Dendritic cell treated with granulocyte-macrophage colony-stimulating factor and Interleukin-4, amounts not matched to agents 40 ng/mL and 50 ng/mL, for 4 days (primary cell): ENCODE results near the gene CCR5.
"Not testable (repeated sequence)": the region's sequence is repeated elsewhere in the genome, so short reads cannot be mapped to it uniquely, and the experiment has no call there.

Source experiments
- H3K27ac Mint-ChIP-seq: one replicate; pipeline ENCODE4 v1.8.0; 2022; ENCODE audit warnings: mild to moderate bottlenecking, mixed read lengths
- H3K27me3 Mint-ChIP-seq: one replicate; pipeline ENCODE4 v1.8.0; 2022; ENCODE audit warnings: mild to moderate bottlenecking, mixed read lengths
- H3K36me3 Mint-ChIP-seq: one replicate; pipeline ENCODE4 v1.8.0; 2022; ENCODE audit warnings: low read depth, mixed read lengths
- H3K4me1 Mint-ChIP-seq: one replicate; pipeline ENCODE4 v1.8.0; 2022; ENCODE audit warnings: low read depth, mixed read lengths
- H3K4me3 Mint-ChIP-seq: one replicate; pipeline ENCODE4 v1.8.0; 2022; ENCODE audit warnings: mild to moderate bottlenecking, moderate library complexity, mixed read lengths
- H3K9me3 Mint-ChIP-seq: one replicate; pipeline ENCODE4 v1.8.0; 2022; ENCODE audit warnings: mixed read lengths
- intact Hi-C: fragments of 100-400 bp; cut with micrococcal nuclease; formaldehyde crosslinking; loops from one replicate; pipeline ENCODE4 v1.15.0; 2022

The CCR5 gene

DNA sequence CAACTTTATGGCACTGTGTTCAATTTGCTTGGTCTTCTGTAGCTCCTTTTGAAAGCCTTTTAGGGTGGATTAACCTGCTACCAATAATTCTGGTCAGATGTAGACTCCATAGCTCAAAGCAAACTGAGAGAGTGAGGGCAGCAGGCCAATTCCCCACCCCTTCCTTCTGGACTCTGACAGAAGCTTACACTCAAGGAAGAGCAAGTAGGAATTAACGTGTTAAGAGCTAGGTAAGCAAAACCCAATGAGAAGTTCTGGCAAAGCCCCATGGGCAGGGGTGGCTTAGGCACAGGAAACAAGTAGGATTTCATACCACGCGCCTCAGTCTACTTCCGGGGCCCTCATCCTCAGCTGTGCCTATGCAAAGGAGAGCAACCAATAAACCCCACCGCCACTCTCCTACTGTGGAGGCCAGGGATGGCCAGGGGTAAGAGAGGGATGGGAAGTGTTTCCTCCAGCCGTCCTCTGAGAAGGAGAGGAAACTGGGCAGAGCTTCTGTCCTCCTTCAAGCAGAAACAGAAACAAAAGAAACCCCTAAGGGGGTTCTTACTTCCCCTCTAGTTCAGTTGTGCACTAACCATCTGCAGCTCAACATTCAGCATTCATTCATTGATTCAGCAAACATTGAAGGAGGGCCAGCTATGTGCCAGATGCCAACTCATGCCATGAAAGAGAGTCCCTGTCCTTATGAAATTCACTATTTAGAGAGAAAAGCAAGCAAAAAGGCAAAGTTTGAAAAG, 12.6 kb downstream of the CCR5 start:
- peak overlapping the region; percentile 36 for H3K27ac Mint-ChIP-seq
- H3K36me3 Mint-ChIP-seq: peaks cover 2% of the 10 kb centered on the region
- no peak overlapping the region for H3K4me3 Mint-ChIP-seq
- peaks cover 53% of the 10 kb centered on the region for H3K4me1 Mint-ChIP-seq
- H3K9me3 Mint-ChIP-seq: no peaks in the 10 kb centered on the region
- intact Hi-C loops: loop anchor here (10.0 kb wide), 1 partner anchor 61 kb away; no protein-coding TSS in a partner anchor
- no peaks in the 10 kb centered on the region for H3K27me3 Mint-ChIP-seq

DNA sequence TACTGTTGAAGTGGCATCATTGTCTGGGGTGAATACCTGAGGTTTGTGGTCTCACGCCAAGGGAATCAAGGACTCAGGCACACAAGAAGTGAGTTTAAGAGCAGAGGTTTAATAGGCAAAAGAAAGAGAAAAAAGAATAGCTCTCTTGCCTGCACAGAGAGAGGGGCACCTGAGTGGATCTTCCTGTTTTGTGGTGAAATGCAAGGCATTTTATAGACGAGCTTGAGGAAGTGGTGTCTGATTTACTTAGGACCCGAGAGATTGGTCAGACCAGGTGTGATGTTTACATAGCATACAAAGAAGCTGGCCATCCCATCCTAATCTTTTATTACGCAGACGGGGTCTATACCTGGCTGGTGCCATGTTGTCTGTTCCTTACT, 13.2 kb downstream of the CCR5 start:
- Mint-ChIP-seq H3K27me3 (no peaks in the 10 kb centered on the region), H3K27ac (no peak overlapping the region), H3K4me1 (peaks cover 50% of the 10 kb centered on the region), H3K36me3 (no peaks in the 10 kb centered on the region), H3K4me3 (no peak overlapping the region), H3K9me3 (no peaks in the 10 kb centered on the region)
- intact Hi-C loops: loop anchor here (10.0 kb wide), 1 partner anchor 61 kb away; no protein-coding TSS in a partner anchor

DNA sequence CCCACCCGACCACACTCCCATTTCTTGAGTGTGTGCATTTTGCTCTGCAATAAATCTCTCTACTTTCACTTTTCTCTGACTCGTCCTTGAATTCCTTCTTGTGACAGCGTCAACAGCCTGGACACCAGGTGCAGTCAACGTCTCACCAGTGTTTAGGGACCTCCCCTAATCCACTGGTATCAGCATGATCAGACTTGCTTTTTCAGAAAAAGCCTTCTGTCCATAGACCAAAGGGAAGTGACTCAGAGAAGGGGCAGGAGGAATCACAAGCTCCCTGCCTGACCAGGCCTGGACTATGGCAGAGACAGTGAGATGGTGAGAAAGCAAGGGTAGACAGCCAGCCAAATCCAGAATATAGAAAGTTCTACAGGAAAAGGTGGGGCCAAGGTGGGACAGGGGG, 15.5 kb downstream of the CCR5 start:
- Mint-ChIP-seq H3K36me3 (no peaks in the 10 kb centered on the region), H3K9me3 (no peaks in the 10 kb centered on the region), H3K27ac (peak overlapping the region; percentile 42), H3K27me3 (no peaks in the 10 kb centered on the region), H3K4me1 (peaks cover 35% of the 10 kb centered on the region), H3K4me3 (no peak overlapping the region)
- intact Hi-C loops: loop anchor here (10.0 kb wide), 1 partner anchor 59 kb away; no protein-coding TSS in a partner anchor

DNA sequence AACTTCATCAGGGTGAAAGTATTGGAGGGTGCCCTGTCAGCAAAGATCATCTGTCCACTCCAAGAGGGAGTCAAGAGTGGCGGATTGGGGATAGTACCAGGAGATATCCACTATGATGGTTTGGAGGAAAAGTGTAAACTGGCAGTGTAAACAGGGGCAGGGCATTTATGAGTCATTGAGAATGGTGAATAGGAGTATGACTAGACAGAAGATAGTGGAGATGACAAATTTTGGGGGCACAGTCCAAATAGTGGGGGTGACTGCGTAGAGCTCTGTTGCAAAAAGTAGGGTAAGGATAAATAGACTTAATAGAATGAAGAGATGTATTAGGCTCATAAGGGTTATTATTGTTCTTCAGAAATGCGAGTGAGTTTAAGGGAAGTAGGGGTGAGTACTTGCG, 18.1 kb downstream of the CCR5 start:
- peaks cover 35% of the 10 kb centered on the region for H3K4me1 Mint-ChIP-seq
- H3K36me3 Mint-ChIP-seq, H3K9me3 Mint-ChIP-seq, H3K27ac Mint-ChIP-seq, H3K4me3 Mint-ChIP-seq, H3K27me3 Mint-ChIP-seq: not testable (repeated sequence)
- intact Hi-C loops: loop anchor here (10.0 kb wide), 1 partner anchor 56 kb away; no protein-coding TSS in a partner anchor

DNA sequence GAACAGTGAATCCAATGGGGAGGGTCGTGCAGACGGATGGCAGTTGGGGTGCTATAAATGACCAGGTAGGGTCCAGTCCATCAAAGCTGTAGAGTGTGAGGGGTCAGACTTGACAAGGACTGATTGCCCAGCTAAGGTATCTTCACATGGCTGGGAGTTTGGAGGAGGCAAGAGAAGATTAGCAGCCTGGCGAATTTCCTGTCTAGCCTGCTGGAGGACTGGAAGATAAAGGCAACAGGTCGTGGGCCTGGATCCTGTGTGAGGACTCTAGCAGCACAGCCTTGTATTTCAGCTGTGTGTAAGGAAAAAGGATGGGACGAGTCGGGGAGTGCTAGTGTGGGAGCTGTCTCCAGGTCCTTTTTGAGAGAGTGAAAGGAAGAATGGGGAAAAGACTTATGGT, 18.6 kb downstream of the CCR5 start:
- Mint-ChIP-seq H3K36me3 (no peaks in the 10 kb centered on the region), H3K27me3 (peaks cover 1% of the 10 kb centered on the region), H3K27ac (no peak overlapping the region), H3K9me3 (no peaks in the 10 kb centered on the region), H3K4me3 (no peak overlapping the region), H3K4me1 (peaks cover 37% of the 10 kb centered on the region)
- intact Hi-C loops: loop anchor here (10.0 kb wide), 1 partner anchor 55 kb away; no protein-coding TSS in a partner anchor

DNA sequence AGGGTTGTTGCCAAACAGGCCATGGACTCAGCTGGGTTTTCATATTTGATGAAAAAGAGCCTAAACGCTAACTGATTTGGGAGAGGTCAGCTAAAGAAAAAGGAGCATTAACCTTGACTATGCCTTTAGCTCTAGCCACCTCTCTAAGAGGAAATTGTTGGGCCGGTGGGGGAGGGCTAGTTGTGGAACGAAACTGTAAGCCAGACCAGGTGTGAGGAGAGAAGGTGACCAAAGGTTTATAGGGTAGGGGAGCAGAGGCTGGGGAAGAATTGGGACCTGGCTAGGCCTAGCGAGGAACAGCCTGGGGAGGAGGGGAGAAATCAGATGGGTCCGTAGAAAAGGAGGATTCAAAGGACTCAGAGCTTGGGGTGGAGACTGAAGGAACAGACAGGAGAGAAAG, 20.8 kb downstream of the CCR5 start:
- intact Hi-C loops: not testable (repeated sequence)

DNA sequence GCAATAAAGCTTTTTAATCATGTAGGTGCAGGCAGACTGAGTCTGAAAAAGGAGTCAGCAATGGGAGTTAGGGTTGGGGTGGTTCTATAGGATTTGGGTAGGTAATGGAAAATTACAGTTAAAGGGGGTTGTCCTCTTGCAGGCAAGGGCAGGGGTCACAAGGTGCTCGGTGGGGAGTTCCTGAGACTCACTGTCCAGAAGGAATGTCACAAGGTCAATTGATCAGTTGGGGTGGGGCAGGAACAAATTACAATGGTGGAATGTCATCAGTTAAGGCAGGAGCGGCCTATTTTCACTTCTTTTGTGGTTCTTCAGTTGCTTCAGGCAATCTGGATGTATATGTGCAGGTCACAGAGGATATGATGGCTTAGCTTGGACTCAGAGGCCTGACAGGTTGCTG, 22.3 kb downstream of the CCR5 start:
- H3K27me3 Mint-ChIP-seq: peaks cover 3% of the 10 kb centered on the region
- peaks cover 49% of the 10 kb centered on the region for H3K4me1 Mint-ChIP-seq
- H3K9me3 Mint-ChIP-seq: no peaks in the 10 kb centered on the region
- no peak overlapping the region for H3K4me3 Mint-ChIP-seq
- H3K27ac Mint-ChIP-seq: peak overlapping the region; percentile 28
- H3K36me3 Mint-ChIP-seq: no peaks in the 10 kb centered on the region
- intact Hi-C loops: no loop called here

More for the DNA sequence above, 20.8 kb downstream of the CCR5 start:
- H3K4me3 Mint-ChIP-seq, H3K36me3 Mint-ChIP-seq, H3K9me3 Mint-ChIP-seq, H3K27ac Mint-ChIP-seq, H3K27me3 Mint-ChIP-seq: not testable (repeated sequence)
- H3K4me1 Mint-ChIP-seq: peaks cover 47% of the 10 kb centered on the region

DNA sequence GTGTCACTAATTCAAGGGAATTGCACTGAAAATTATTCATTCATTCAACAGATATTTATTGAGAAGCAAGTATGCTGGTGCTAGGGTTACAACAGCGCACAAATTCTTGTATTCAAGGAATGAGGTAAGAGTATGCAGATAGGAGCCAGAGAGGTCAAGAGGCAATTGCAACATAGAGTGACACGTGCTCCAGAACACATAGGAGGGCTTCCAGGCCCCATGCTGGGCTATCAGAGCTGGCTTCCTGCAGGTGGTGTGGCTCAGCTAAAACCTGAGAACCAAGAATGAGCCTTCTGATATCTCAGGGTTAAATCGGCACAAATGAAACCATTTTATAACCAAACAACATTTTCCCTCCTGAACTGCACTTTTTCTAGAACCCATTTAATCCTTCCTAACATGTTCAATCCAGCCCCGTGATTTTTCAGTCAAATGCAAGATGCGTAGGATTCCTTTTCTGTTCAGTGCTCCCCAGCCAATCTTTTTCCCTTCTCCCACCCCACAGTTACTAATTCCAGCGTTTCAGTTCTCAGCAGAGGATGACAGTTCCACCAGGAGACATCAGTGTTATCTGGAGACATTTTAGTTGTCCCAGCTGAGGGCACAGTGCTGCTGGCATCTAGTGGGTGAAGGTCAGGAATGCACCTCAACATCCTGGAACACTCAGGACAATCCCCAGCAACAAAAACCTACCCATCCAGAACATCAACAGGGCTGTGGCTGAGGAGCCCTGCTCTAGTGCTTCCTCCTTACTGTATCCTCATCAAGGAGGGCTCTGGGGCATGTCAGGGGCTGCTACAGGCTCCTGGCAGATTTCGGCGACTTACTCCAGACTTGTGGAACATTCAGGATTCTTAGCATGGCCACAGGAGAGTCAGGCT, 23.0 kb downstream of the CCR5 start:
- intact Hi-C loops: no loop called here
- H3K27me3 Mint-ChIP-seq: peaks cover 3% of the 10 kb centered on the region
- H3K4me1 Mint-ChIP-seq: peaks cover 49% of the 10 kb centered on the region
- no peaks in the 10 kb centered on the region for H3K36me3 Mint-ChIP-seq
- H3K4me3 Mint-ChIP-seq: no peak overlapping the region
- no peak overlapping the region for H3K27ac Mint-ChIP-seq
- H3K9me3 Mint-ChIP-seq: no peaks in the 10 kb centered on the region

DNA sequence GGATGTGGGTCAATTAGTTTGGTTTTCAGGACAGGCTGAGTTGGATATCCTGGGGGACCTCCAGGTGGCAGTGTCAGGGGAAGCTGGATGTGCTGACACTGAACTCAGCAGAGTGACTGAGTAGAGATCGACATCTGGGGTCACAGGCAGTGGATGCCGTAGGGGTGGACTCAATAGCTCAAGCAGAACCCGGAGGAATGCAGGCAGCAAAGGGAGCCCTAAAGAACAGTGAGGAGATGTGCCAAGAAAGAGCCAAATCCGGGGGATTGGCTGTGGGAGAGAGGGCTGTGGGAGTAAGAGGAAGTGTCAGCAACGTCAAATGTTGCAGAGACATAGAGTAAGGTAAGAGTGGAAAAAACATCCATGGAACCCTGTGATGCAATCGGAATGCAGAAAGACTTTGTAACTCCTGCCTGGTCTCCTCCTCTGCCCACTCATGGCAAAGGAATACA, 24.5 kb downstream of the CCR5 start:
- intact Hi-C loops: no loop called here
- peak overlapping the region; percentile 10 for H3K27ac Mint-ChIP-seq
- H3K9me3 Mint-ChIP-seq: no peaks in the 10 kb centered on the region
- H3K27me3 Mint-ChIP-seq: peaks cover 3% of the 10 kb centered on the region
- peaks cover 49% of the 10 kb centered on the region for H3K4me1 Mint-ChIP-seq
- no peaks in the 10 kb centered on the region for H3K36me3 Mint-ChIP-seq
- H3K4me3 Mint-ChIP-seq: no peak overlapping the region

DNA sequence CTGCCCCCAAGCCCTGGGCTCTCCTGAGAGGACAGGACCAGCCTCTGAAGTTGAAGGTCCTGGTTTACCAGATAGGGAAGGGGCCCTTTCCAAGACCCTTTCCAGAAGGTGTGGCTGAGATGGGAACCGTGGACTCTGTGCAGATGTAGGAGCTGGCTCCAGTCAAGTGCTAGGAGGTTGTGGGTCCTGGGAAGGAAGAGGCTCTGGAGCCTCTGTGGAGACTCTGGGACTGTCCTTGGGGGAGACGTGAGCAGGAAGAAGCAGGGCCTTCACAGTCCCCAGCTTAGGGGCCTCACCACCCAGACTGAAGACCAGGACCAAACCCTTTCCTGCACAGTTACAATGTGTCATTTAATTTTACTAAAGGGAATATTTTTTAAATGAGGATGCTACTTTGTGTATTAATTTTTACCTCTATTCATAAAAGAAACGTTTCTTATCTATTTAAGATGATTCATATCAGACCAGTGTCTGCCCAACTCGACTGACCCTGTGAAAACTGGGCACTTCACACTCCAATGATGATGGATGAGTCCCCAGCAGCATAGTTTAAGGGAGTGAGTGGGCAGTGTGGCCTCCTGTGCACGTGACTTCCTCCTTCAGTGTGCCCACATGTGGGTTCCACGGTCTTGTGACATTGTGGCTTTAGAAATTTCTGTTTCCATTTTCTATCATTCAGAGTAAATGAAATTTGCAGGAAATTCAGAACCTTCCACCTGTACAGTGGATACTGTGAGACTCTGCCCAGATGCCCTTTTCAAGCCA, 25.2 kb downstream of the CCR5 start:
- peaks cover 3% of the 10 kb centered on the region for H3K27me3 Mint-ChIP-seq
- intact Hi-C loops: no loop called here
- H3K4me3 Mint-ChIP-seq: no peak overlapping the region
- peaks cover 49% of the 10 kb centered on the region for H3K4me1 Mint-ChIP-seq
- peak overlapping the region; percentile 10 for H3K27ac Mint-ChIP-seq
- no peaks in the 10 kb centered on the region for H3K36me3 Mint-ChIP-seq
- H3K9me3 Mint-ChIP-seq: no peaks in the 10 kb centered on the region

DNA sequence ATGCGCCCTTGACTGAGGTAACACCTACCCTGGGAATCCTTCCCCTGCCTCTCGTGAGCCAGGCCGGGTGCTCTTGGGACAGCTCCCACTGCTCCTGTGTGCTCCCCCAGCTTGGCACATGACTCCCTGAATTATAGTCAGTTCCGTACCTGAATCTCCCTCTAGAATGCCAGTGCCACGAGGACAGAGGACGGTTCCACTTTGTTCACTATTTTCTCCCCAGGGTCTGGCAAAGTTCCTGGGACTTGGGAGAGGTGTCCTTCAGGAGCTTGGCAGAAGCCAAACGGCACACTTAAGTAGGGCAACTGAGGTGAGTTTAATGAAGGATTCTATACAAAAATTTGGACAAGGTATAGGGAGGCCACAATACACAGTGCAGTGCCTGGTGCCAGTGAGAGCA, 26.4 kb downstream of the CCR5 start:
- Mint-ChIP-seq H3K27ac (peak overlapping the region; percentile 60), H3K4me3 (no peak overlapping the region), H3K9me3 (no peaks in the 10 kb centered on the region), H3K27me3 (peaks cover 3% of the 10 kb centered on the region), H3K36me3 (no peaks in the 10 kb centered on the region), H3K4me1 (peaks cover 49% of the 10 kb centered on the region)
- intact Hi-C loops: no loop called here

DNA sequence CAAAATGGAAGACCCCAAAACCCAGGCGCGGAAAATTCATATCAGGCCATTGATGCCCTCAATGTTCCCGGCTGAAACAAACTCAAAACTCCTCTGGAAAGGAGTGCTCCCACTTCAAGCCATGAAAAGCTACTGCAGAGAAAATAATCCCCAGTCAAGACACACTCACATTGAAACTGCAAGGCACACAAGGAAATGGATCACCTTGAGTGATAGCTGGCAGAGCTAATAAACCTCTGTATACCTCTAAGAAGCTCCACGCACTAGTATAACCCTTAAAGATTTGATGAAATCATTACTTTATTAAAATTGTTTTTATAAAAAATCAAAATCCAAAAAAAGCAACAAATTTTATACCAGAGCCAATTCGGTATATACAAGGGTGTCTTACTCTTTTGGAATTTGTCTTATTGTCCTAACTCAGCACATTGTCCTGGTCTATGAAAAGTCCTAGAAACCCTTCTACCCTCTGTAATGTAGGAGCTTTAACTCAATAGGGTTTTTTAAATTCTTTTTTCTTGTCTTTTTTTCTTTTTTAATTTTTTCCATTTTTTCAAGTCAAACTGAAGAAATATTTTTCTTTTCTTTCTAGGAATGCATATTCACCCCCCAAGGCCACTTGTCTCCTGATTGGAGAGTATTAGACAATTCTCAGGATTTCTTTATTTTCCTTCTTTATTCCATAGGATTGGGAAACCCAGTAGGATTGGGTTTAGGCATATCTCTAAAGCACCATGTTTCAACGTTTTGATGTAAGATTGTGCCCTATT, 27.6 kb downstream of the CCR5 start:
- peaks cover 39% of the 10 kb centered on the region for H3K4me1 Mint-ChIP-seq
- intact Hi-C loops: no loop called here
- H3K4me3 Mint-ChIP-seq: no peak overlapping the region
- no peaks in the 10 kb centered on the region for H3K9me3 Mint-ChIP-seq
- H3K27me3 Mint-ChIP-seq: peaks cover 3% of the 10 kb centered on the region
- no peaks in the 10 kb centered on the region for H3K36me3 Mint-ChIP-seq
- no peak overlapping the region for H3K27ac Mint-ChIP-seq

DNA sequence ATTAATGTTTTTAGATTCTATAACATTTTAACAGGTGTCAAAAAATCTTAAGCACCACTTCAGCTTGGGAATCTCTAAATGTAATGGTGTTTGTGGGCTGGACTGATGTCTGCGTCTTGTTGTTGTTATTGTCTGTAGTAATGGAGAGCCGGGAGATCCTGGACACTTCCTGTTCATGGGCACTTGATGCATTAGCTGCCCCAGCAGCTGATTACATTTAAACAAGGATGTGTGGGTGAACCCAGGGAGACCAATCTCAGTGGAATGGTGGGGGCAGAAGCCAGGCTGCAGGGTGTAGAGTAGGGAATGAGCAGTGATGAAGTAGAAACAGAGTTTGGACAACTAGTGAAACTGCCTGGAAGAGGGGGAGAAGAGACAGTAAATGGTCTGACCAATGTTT, 28.4 kb downstream of the CCR5 start:
- Mint-ChIP-seq H3K4me1 (peaks cover 37% of the 10 kb centered on the region), H3K36me3 (no peaks in the 10 kb centered on the region), H3K27me3 (peaks cover 1% of the 10 kb centered on the region), H3K9me3 (no peaks in the 10 kb centered on the region), H3K27ac (no peak overlapping the region), H3K4me3 (no peak overlapping the region)
- intact Hi-C loops: no loop called here
